ENCODE data around the gene COL5A3.
"Not testable (repeated sequence)": the region's sequence is repeated elsewhere in the genome, so short reads cannot be mapped to it uniquely, and the experiment has no call there.

The COL5A3 gene

DNA sequence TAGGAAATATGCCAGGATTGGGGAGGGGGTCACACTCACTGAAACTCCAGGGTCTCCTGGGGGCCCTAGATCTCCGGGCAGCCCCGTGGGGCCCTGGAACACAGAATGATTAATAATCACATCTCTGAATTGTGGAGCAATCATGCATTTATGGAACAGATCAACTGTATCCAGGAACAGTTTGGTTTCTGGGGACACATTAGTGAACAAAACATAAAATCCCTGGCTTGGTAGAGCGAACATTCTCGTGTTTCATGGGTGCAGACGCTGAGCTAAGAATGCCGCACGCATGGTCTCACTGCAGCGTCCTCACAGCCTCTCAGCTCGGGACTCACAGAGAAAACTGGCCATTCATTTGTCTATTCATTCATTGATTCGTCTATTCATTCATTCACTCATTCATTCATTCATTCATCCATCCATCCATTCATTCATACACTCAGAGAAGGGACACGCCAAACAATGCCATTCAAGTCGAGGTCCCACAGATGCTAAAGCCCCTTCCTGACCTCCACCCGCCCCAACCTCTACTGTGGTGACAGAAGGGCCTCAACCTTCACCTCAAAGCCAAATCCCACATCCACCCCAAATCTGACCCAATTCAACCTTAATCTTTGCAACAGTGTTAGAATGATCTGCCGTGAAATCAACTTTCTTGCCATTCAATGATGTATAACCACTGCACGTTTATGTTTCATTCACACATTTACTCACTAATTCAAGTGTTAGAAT lies 39.0 kb downstream of the COL5A3 start:
- DNase-seq (ENCODE audit: low spot score) = no peak

GRCh38 chr19:9970481-9970880 lies 39.8 kb downstream of the COL5A3 start:
- DNase-seq (ENCODE audit: low spot score) = no peak

GRCh38 chr19:9969688-9969975 lies 40.7 kb downstream of the COL5A3 start:
- DNase-seq (ENCODE audit: low spot score) = no peak

DNA sequence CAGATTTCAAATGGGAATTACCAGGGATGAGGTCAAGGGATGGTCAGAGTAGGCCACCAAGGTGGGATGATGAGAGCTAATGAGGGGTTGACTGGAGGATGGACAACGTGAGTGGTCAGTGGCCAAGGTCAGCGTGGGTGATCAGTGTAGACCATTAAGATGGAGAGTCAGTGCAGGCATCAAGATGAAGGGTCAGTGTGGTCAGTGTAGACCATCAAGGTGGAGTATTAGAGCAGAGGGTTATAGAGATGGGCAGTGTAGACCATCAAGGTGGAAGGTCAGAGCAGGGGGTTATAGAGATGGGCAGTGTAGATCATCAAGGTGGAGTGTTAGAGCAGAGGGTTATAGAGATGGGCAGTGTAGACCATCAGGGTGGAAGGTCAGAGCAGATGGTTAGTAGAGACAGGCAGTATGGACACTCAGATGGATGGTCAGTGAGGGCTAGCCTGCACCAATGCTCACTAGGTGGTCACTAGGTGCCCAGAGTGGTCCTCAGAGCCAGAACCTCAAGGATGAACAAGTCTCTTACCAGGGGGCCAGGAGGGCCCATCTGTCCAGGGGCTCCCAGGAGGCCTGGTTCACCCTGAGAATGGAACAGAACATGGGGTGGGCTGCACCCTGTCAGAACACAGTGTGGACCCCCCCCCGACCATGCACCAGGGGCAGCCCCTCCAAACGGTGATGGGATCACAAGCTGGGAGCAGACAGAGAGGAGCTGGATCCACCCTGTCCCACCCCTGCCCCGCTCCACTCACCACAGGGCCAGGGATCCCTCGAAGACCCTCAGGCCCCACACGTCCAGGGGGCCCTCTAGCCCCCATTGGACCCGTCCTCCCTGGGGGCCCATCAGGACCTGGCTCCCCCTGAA lies 41.2 kb downstream of the COL5A3 start:
- no peak for DNase-seq (ENCODE audit: low spot score)

DNA sequence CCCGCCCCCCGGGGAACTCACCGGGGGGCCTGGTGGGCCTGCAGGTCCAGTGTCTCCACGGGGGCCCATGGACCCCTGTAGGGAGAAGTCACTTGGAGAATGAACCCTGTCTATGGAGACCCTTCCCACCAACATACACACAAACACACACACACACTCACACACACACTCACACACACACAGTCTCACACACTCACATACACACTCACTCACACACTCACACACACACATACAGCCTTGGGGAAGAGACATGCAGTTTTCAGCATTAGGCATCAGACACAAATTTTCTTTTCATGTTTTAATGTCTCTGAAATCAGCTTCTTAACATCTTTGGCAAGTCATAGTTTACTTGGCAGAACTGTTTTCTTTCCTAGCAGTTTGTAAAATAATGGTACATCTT lies 43.0 kb downstream of the COL5A3 start:
- no peak for DNase-seq (ENCODE audit: low spot score)

GRCh38 chr19:9966448-9966847 lies 43.9 kb downstream of the COL5A3 start:
- DNase-seq (ENCODE audit: low spot score) = no peak

DNA sequence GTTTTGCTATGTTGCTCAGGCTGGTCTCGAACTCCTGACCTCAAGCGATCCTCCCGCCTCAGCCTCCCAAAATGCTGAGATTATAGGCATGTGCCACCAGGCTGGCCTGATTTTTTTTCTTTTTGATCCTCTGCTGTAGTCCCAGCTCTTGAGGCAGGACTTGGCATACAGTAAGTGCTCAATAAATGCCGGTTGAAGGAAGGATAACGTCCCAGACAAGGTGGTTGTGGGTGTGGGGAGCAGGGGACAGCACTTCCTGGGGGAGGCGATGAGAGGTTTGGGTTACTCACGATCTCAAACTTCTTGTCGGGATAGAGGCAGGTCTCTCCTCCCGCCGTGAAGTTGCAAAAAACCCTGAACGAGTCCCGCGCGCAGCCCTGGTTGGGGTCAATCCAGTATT lies 44.3 kb downstream of the COL5A3 start:
- no peak for DNase-seq (ENCODE audit: low spot score)

DNA sequence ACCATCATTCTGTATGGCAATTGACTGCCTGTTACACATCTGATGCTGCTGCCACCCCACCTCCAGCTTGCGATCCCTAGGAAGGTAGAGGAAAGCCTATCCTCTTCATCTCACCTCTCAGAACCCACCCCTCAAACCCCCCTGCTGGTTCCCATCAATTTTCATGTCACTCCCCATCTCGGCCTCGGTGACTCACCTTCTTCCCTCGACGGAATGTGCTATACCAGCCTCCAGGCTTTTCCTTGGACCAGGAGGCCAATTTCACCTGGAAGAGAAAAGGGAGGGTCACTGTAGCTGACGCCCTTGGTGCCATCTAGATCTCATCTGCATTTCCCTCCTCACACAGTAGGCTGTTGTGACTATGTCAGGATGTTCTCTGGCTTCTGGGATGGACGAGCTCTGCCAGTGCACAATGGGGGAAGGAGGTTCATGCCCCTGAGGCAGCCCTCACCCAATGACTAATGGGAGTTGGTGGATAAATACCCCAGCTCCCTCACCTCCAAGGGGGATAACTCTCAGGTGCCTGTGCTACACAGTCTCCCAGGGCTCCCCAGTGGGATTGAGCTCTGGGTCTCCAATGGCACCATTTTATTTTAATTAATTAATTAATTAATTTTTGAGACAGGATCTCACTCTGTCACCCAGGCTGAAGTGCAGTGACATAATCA lies 47.5 kb downstream of the COL5A3 start:
- no peak for DNase-seq (ENCODE audit: low spot score)

GRCh38 chr19:9961103-9961502 lies 49.2 kb downstream of the COL5A3 start:
- DNase-seq (ENCODE audit: low spot score) = no peak

DNA sequence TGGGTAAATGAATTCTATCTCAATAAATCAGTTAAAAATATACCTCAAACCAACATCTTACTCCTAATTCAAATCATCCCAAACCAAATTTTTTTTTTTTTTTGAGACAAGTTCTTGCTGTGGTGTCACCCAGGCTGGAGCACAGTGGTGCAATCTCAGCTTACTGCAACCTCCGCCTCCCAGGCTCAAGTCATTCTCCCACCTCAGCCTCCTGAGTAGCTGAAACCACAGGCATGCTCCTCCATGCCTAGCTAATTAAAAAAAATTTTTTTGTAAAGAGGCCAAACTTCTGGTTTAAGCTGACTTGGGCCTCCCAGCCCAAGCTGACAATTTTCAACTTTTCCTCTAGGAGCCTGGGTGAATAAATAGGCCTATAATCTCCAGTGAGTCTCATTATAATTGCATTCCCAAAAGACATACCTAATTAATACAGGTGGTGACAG lies 51.9 kb downstream of the COL5A3 start:
- DNase-seq (ENCODE audit: low spot score) = no peak

GRCh38 chr19:9956956-9957355 lies 53.3 kb downstream of the COL5A3 start:
- DNase-seq (ENCODE audit: low spot score) = no peak

GRCh38 chr19:9953802-9954542 lies 56.3 kb downstream of the COL5A3 start:
- no peak for DNase-seq (ENCODE audit: low spot score)

- DNase-seq (ENCODE audit: low spot score) = no peak
Measured at GRCh38 chr19:9952276-9952675, 58.0 kb downstream of the COL5A3 start.

GRCh38 chr19:9947441-9947840 lies 62.9 kb downstream of the COL5A3 start:
- no peak for DNase-seq (ENCODE audit: low spot score)

GRCh38 chr19:9946528-9947125 lies 63.7 kb downstream of the COL5A3 start:
- DNase-seq (ENCODE audit: low spot score) = not testable (repeated sequence)

GRCh38 chr19:9945319-9945966 lies 64.9 kb downstream of the COL5A3 start:
- peak; percentile 65 for DNase-seq (ENCODE audit: low spot score)

DNA sequence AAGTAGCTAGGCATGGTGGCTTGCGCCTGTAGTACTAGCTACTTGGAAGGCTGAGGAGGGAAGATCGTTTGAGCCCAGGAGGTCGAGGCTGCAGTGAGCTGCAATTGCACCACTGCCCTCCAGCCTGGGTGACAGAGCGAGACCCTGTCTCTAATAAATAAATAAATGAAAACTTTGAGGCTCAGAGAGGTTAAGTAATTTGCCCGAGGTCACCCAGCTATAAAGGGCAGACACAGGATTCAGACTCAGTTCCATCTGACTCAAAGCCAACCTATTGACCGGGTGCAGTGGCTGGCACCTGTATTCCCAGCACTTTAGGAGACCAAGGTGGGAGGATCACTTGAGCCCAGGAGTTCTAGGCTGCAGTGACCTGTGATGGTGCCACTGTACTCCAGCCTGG lies 66.6 kb downstream of the COL5A3 start:
- no peak for DNase-seq (ENCODE audit: low spot score)

- no peak for DNase-seq (ENCODE audit: low spot score)
Measured at GRCh38 chr19:9941671-9942070, 68.6 kb downstream of the COL5A3 start.

DNA sequence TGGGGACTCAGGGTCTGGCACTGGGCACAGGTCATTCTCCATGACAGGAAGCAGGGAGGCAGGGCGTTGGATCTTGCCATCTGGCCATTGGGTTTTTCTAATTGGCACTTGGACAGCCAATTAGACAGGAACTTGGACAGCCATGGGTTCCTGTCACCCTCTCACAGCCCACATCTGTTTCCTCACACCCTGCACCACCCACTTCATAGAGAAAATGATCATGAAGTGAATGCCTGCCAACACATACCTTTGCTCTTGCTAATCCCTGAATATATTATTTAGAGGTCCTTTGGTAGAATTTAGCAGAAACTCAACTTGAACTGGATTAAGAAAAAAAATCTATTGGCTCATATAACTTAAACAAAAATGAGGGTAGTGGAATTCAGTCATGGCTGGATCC lies 69.1 kb downstream of the COL5A3 start:
- no peak for DNase-seq (ENCODE audit: low spot score)

GRCh38 chr19:9940778-9941177 lies 69.5 kb downstream of the COL5A3 start:
- no peak for DNase-seq (ENCODE audit: low spot score)
